ENCODE results near the gene ZSWIM9.

The ZSWIM9 gene

GRCh38 chr19:48169578-48169938, 922 bp upstream of the ZSWIM9 start:
- Histone ChIP-seq H3K9me2 (replicated peaks; ENCODE audit: control insufficient read depth, low read length) (no peaks in the 10 kb centered on the region), H3K79me2 (ENCODE audit: control insufficient read depth, low read length) (peaks cover 71% of the 10 kb centered on the region), H4K20me1 (ENCODE audit: control insufficient read depth, insufficient read depth, low read depth, low read length) (peaks cover 13% of the 10 kb centered on the region; the same call in 1 of the 2 replicates), H3K27me3 (ENCODE audit: control insufficient read depth, low read length) (no peaks in the 10 kb centered on the region), H3K9me3 (ENCODE audit: control insufficient read depth, insufficient read depth, low read length) (no peaks in the 10 kb centered on the region), H3K4me1 (ENCODE audit: control insufficient read depth, low read length) (peaks cover 19% of the 10 kb centered on the region), H3F3A (ENCODE audit: control insufficient read depth, insufficient read depth) (peaks cover 2% of the 10 kb centered on the region; the same call in 1 of the 2 replicates), H3K27ac (ENCODE audit: low read depth, low read length) (peak overlapping the region; percentile 85), H3K4me3 (ENCODE audit: low read length) (peak overlapping the region; percentile 100), H3K36me3 (ENCODE audit: control insufficient read depth, low read length) (peaks cover 50% of the 10 kb centered on the region), H3K4me2 (ENCODE audit: low read length) (peak overlapping the region; percentile 82)
- TF ChIP-seq EZH2phosphoT487 (IDR thresholded peaks at IDR 0.05; ENCODE audit: borderline replicate concordance, low read length), result no peak
- TF ChIP-seq CTCF (IDR thresholded peaks at IDR 0.05; ENCODE audit: low read depth, low read length, poor library complexity, severe bottlenecking), result no peak

- Histone ChIP-seq H3K4me2 (ENCODE audit: low read length) (peak overlapping the region; percentile 82), H3K9me3 (ENCODE audit: control insufficient read depth, insufficient read depth, low read length) (no peaks in the 10 kb centered on the region), H4K20me1 (ENCODE audit: control insufficient read depth, insufficient read depth, low read depth, low read length) (peaks cover 13% of the 10 kb centered on the region; the same call in 1 of the 2 replicates), H3K27me3 (ENCODE audit: control insufficient read depth, low read length) (no peaks in the 10 kb centered on the region), H3K4me1 (ENCODE audit: control insufficient read depth, low read length) (peaks cover 19% of the 10 kb centered on the region), H3F3A (ENCODE audit: control insufficient read depth, insufficient read depth) (peaks cover 2% of the 10 kb centered on the region; the same call in 1 of the 2 replicates), H3K27ac (ENCODE audit: low read depth, low read length) (peak overlapping the region; percentile 85), H3K36me3 (ENCODE audit: control insufficient read depth, low read length) (peaks cover 46% of the 10 kb centered on the region), H3K79me2 (ENCODE audit: control insufficient read depth, low read length) (peaks cover 59% of the 10 kb centered on the region), H3K4me3 (ENCODE audit: low read length) (peak overlapping the region; percentile 100), H3K9me2 (replicated peaks; ENCODE audit: control insufficient read depth, low read length) (no peaks in the 10 kb centered on the region)
- TF ChIP-seq EZH2phosphoT487 (IDR thresholded peaks at IDR 0.05; ENCODE audit: borderline replicate concordance, low read length) (no peak), CTCF (IDR thresholded peaks at IDR 0.05; ENCODE audit: low read depth, low read length, poor library complexity, severe bottlenecking) (no peak)
Measured at GRCh38 chr19:48170817-48171347, 402 bp downstream of the ZSWIM9 start.

- no peak for TF ChIP-seq CTCF (IDR thresholded peaks at IDR 0.05; ENCODE audit: low read depth, low read length, poor library complexity, severe bottlenecking)
- no peak for TF ChIP-seq EZH2phosphoT487 (IDR thresholded peaks at IDR 0.05; ENCODE audit: borderline replicate concordance, low read length)
- Histone ChIP-seq H3K27ac (ENCODE audit: low read depth, low read length) (no peak overlapping the region), H3K4me3 (ENCODE audit: low read length) (peak overlapping the region; percentile 100), H3K4me2 (ENCODE audit: low read length) (peak overlapping the region; percentile 82), H3K79me2 (ENCODE audit: control insufficient read depth, low read length) (peaks cover 51% of the 10 kb centered on the region), H3K9me2 (replicated peaks; ENCODE audit: control insufficient read depth, low read length) (no peaks in the 10 kb centered on the region), H3K4me1 (ENCODE audit: control insufficient read depth, low read length) (peaks cover 19% of the 10 kb centered on the region), H3K9me3 (ENCODE audit: control insufficient read depth, insufficient read depth, low read length) (no peaks in the 10 kb centered on the region), H4K20me1 (ENCODE audit: control insufficient read depth, insufficient read depth, low read depth, low read length) (peaks cover 13% of the 10 kb centered on the region; the same call in 1 of the 2 replicates), H3K27me3 (ENCODE audit: control insufficient read depth, low read length) (no peaks in the 10 kb centered on the region), H3K36me3 (ENCODE audit: control insufficient read depth, low read length) (peaks cover 42% of the 10 kb centered on the region), H3F3A (ENCODE audit: control insufficient read depth, insufficient read depth) (peaks cover 2% of the 10 kb centered on the region; the same call in 1 of the 2 replicates)
Measured at GRCh38 chr19:48171710-48172109, 1.2 kb downstream of the ZSWIM9 start.

Data from DOHH2 (cell line).